ENCODE measurements around the gene SLC26A2. TPM values are rescaled to one million over a fixed set of nuclear protein-coding genes. Genes with fewer than 3 reads are reported as not detected.

The SLC26A2 gene
- total and polyA plus RNA-seq, 2 donors (not counting 1 experiment from before 2014, with no cell fraction given) = 2.1 to 13.2 TPM

GRCh38 chr5:149966946-149967345 lies 6.4 kb downstream of the SLC26A2 start:
- ATAC-seq (ENCODE audit: low read depth) = no peak
- 95% methylated on average over 3 of the region's 3 CpGs for WGBS (ENCODE audit: insufficient coverage)
- ChIA-PET POLR2A (no interaction called here), CTCF (interaction anchor here (0.8 to 1.0 kb wide), 3 partner anchors 8 to 24 kb away, joined by 3 to 5 read pairs (median 3); no protein-coding TSS in a partner anchor)
- H3K9ac ChIP-seq (ENCODE audit: low read length) = no peak overlapping the region
- no peak overlapping the region for H3K27ac ChIP-seq (ENCODE audit: low read length in 2 of 2)
- intact Hi-C loops (cut with micrococcal nuclease) = loop anchor here (10.0 kb wide), 1 partner anchor 1288 kb away; the partner anchor contains the start of gene GM2A
- no peak overlapping the region for H3K4me3 ChIP-seq (ENCODE audit: control extremely low read depth in 1 of 5, extremely low read depth in 1 of 5, insufficient read depth in 1 of 5, low read depth in 2 of 5, low read length in 4 of 5)
- no peaks in the 10 kb centered on the region for H3K9me3 ChIP-seq (ENCODE audit: control extremely low read depth in 1 of 3, control insufficient read depth in 2 of 3, insufficient read depth in 1 of 3, low read length in 2 of 3)
- Mint-ChIP-seq H3K4me1 (peaks cover 3% of the 10 kb centered on the region), H3K4me3 (no peak overlapping the region), H3K9me3 (ENCODE audit: insufficient read depth) (no peaks in the 10 kb centered on the region), H3K27ac (no peak overlapping the region), H3K27me3 (no peaks in the 10 kb centered on the region)
- peaks cover 0 to under 1% of the 10 kb centered on the region in 2 donors for H3K4me1 ChIP-seq (ENCODE audit: control insufficient read depth in 2 of 2, insufficient read depth in 2 of 2, low read length in 2 of 2)
- no peaks in the 10 kb centered on the region for H3K27me3 ChIP-seq (replicated peaks in 1 of 4; ENCODE audit: control extremely low read depth in 1 of 4, control insufficient read depth in 3 of 4, insufficient read depth in 4 of 4, low read length in 3 of 4)
- H3K79me2 ChIP-seq (ENCODE audit: control insufficient read depth, insufficient read depth, low read length) = peaks cover 21% of the 10 kb centered on the region
- TF ChIP-seq EZH2 (IDR thresholded peaks at IDR 0.05; ENCODE audit: borderline replicate concordance, insufficient read depth, low read depth, low read length, poor library complexity, severe bottlenecking) (no peak), CTCF (IDR thresholded peaks at IDR 0.05) (no peak)
- no peak overlapping the region for H2AFZ ChIP-seq (ENCODE audit: insufficient read depth, low read depth, low read length, poor library complexity, severe bottlenecking)
- no peak overlapping the region for H3K4me2 ChIP-seq (replicated peaks; ENCODE audit: low read depth, low read length, poor library complexity, severe bottlenecking)
- H4K20me1 ChIP-seq (ENCODE audit: control insufficient read depth, insufficient read depth, low read length, poor library complexity, severe bottlenecking) = no peaks in the 10 kb centered on the region
- no peak for DNase-seq
- no peaks in the 10 kb centered on the region for H3K36me3 ChIP-seq (replicated peaks in 1 of 2; ENCODE audit: control extremely low read depth in 1 of 2, control insufficient read depth in 1 of 2, extremely low read depth in 1 of 2, insufficient read depth in 2 of 2, low read length in 1 of 2)

GRCh38 chr5:149969181-149969930 lies 8.8 kb downstream of the SLC26A2 start:
- intact Hi-C loops (cut with micrococcal nuclease) = loop anchor here (10.0 kb wide), 1 partner anchor 1285 kb away; the partner anchor contains the start of gene GM2A

More at GRCh38 chr5:149969181-149969930, 8.8 kb downstream of the SLC26A2 start:
- no peaks in the 10 kb centered on the region for H3K36me3 ChIP-seq (replicated peaks in 1 of 2; ENCODE audit: control extremely low read depth in 1 of 2, control insufficient read depth in 1 of 2, extremely low read depth in 1 of 2, insufficient read depth in 2 of 2, low read length in 1 of 2)
- Mint-ChIP-seq H3K4me3 (no peak overlapping the region), H3K9me3 (ENCODE audit: insufficient read depth) (no peaks in the 10 kb centered on the region), H3K27ac (no peak overlapping the region), H3K4me1 (no peaks in the 10 kb centered on the region), H3K27me3 (no peaks in the 10 kb centered on the region)
- no peaks in the 10 kb centered on the region for H3K27me3 ChIP-seq (replicated peaks in 1 of 4; ENCODE audit: control extremely low read depth in 1 of 4, control insufficient read depth in 3 of 4, insufficient read depth in 4 of 4, low read length in 3 of 4)
- H3K79me2 ChIP-seq (ENCODE audit: control insufficient read depth, insufficient read depth, low read length) = peaks cover 14% of the 10 kb centered on the region
- H2AFZ ChIP-seq (ENCODE audit: insufficient read depth, low read depth, low read length, poor library complexity, severe bottlenecking) = no peak overlapping the region
- DNase-seq (no peak), ATAC-seq (ENCODE audit: low read depth) (no peak)
- H4K20me1 ChIP-seq (ENCODE audit: control insufficient read depth, insufficient read depth, low read length, poor library complexity, severe bottlenecking) = no peaks in the 10 kb centered on the region
- no peak overlapping the region for H3K4me2 ChIP-seq (replicated peaks; ENCODE audit: low read depth, low read length, poor library complexity, severe bottlenecking)
- H3K4me3 ChIP-seq (ENCODE audit: control extremely low read depth in 1 of 5, extremely low read depth in 1 of 5, insufficient read depth in 1 of 5, low read depth in 2 of 5, low read length in 4 of 5) = no peak overlapping the region
- POLR2A ChIA-PET = no interaction called here
- CTCF ChIA-PET = interaction anchor here (0.6 to 1.8 kb wide), 4 partner anchors 21 to 732 kb away, joined by 3 to 5 read pairs (median 4); no protein-coding TSS in a partner anchor
- H3K4me1 ChIP-seq (ENCODE audit: control insufficient read depth in 2 of 2, insufficient read depth in 2 of 2, low read length in 2 of 2) = no peaks in the 10 kb centered on the region
- no peak overlapping the region for H3K27ac ChIP-seq (ENCODE audit: low read length in 2 of 2)
- H3K9me3 ChIP-seq (ENCODE audit: control extremely low read depth in 1 of 3, control insufficient read depth in 2 of 3, insufficient read depth in 1 of 3, low read length in 2 of 3) = no peaks in the 10 kb centered on the region
- TF ChIP-seq EZH2 (IDR thresholded peaks at IDR 0.05; ENCODE audit: borderline replicate concordance, insufficient read depth, low read depth, low read length, poor library complexity, severe bottlenecking) (no peak), CTCF (IDR thresholded peaks at IDR 0.05) (no peak)
- H3K9ac ChIP-seq (ENCODE audit: low read length) = no peak overlapping the region
- 83% methylated on average over 1 of the region's 4 CpGs for WGBS (ENCODE audit: insufficient coverage)

All from B cell (primary cell).